ENCODE results near the gene GRM1.

GRM1 gene

GRCh38 chr6:146445233-146445632 lies 416.4 kb downstream of the GRM1 start:
- Histone ChIP-seq H3K4me1 (ENCODE audit: insufficient read depth, low read length) (no peaks in the 10 kb centered on the region), H3K9me3 (ENCODE audit: control insufficient read depth, insufficient read depth, low read length) (no peaks in the 10 kb centered on the region), H3K36me3 (ENCODE audit: insufficient read depth, low read length) (no peaks in the 10 kb centered on the region), H3K9ac (ENCODE audit: low read depth, low read length) (no peak overlapping the region)

- H3K36me3 ChIP-seq (ENCODE audit: insufficient read depth, low read length): no peaks in the 10 kb centered on the region
- no peak overlapping the region for H3K9ac ChIP-seq (ENCODE audit: low read depth, low read length)
- H3K9me3 ChIP-seq (ENCODE audit: control insufficient read depth, insufficient read depth, low read length): peaks cover 3% of the 10 kb centered on the region; the same call in 1 of the 2 replicates
- H3K4me1 ChIP-seq (ENCODE audit: insufficient read depth, low read length): no peaks in the 10 kb centered on the region
Measured at GRCh38 chr6:146456886-146457285, 428.0 kb downstream of the GRM1 start.

- Histone ChIP-seq H3K9ac (ENCODE audit: low read depth, low read length) (no peak overlapping the region), H3K9me3 (ENCODE audit: control insufficient read depth, insufficient read depth, low read length) (peaks cover 3% of the 10 kb centered on the region; the same call in 1 of the 2 replicates), H3K4me1 (ENCODE audit: insufficient read depth, low read length) (no peaks in the 10 kb centered on the region), H3K36me3 (ENCODE audit: insufficient read depth, low read length) (no peaks in the 10 kb centered on the region)
Measured at GRCh38 chr6:146460941-146461340, 432.1 kb downstream of the GRM1 start.

GRCh38 chr6:146470091-146470770 lies 441.4 kb downstream of the GRM1 start:
- Histone ChIP-seq H3K9ac (ENCODE audit: low read depth, low read length) (no peak overlapping the region), H3K4me1 (ENCODE audit: insufficient read depth, low read length) (no peaks in the 10 kb centered on the region), H3K9me3 (ENCODE audit: control insufficient read depth, insufficient read depth, low read length) (no peaks in the 10 kb centered on the region), H3K36me3 (ENCODE audit: insufficient read depth, low read length) (no peaks in the 10 kb centered on the region)

- no peaks in the 10 kb centered on the region for H3K36me3 ChIP-seq (ENCODE audit: insufficient read depth, low read length)
- H3K9ac ChIP-seq (ENCODE audit: low read depth, low read length): no peak overlapping the region
- no peaks in the 10 kb centered on the region for H3K9me3 ChIP-seq (ENCODE audit: control insufficient read depth, insufficient read depth, low read length)
- H3K4me1 ChIP-seq (ENCODE audit: insufficient read depth, low read length): no peaks in the 10 kb centered on the region
Measured at GRCh38 chr6:146472918-146473317, 444.1 kb downstream of the GRM1 start.

- Histone ChIP-seq H3K9me3 (ENCODE audit: control insufficient read depth, insufficient read depth, low read length) (no peaks in the 10 kb centered on the region), H3K4me1 (ENCODE audit: insufficient read depth, low read length) (no peaks in the 10 kb centered on the region), H3K9ac (ENCODE audit: low read depth, low read length) (no peak overlapping the region), H3K36me3 (ENCODE audit: insufficient read depth, low read length) (no peaks in the 10 kb centered on the region)
Measured at GRCh38 chr6:146481527-146481926, 452.7 kb downstream of the GRM1 start.

- Histone ChIP-seq H3K4me1 (ENCODE audit: insufficient read depth, low read length) (no peaks in the 10 kb centered on the region), H3K9ac (ENCODE audit: low read depth, low read length) (no peak overlapping the region), H3K36me3 (ENCODE audit: insufficient read depth, low read length) (no peaks in the 10 kb centered on the region), H3K9me3 (ENCODE audit: control insufficient read depth, insufficient read depth, low read length) (no peaks in the 10 kb centered on the region)
Measured at GRCh38 chr6:146484411-146484810, 455.5 kb downstream of the GRM1 start.
